Nephron progenitor cell (in vitro differentiated cells): ENCODE measurements around the gene FUT7.
A peak's percentile ranks its signal among the peaks of the same experiment; 100 is the strongest.

Experiments used
- DNase-seq: peaks from one replicate; pipeline ENCODE4 v3.0.0; 2021
- H3K27ac Mint-ChIP-seq: 2 replicates; pipeline ENCODE4 v1.8.0; 2021; ENCODE audit warnings: mild to moderate bottlenecking, moderate library complexity, mixed read lengths
- H3K27me3 Mint-ChIP-seq: 2 replicates; pipeline ENCODE4 v1.8.0; 2021; ENCODE audit warnings: mild to moderate bottlenecking, low read depth, mixed read lengths; ENCODE audit not compliant: poor library complexity
- H3K36me3 Mint-ChIP-seq: 2 replicates; pipeline ENCODE4 v1.8.0; 2021; ENCODE audit warnings: low read depth, mixed read lengths
- H3K4me1 Mint-ChIP-seq: 2 replicates; pipeline ENCODE4 v1.8.0; 2021; ENCODE audit warnings: mixed read lengths
- H3K4me3 Mint-ChIP-seq: 2 replicates; pipeline ENCODE4 v1.8.0; 2021; ENCODE audit warnings: mild to moderate bottlenecking, moderate library complexity, mixed read lengths
- H3K9me3 Mint-ChIP-seq: 2 replicates; pipeline ENCODE4 v1.8.0; 2021; ENCODE audit warnings: mild to moderate bottlenecking, moderate library complexity, mixed read lengths
- CTCF ChIP-seq: fragments of 200-600 bp; sonication (generic); IDR thresholded peaks from 2 replicates; pipeline ENCODE4 v1.5.0; 2021; ENCODE audit warnings: antibody characterized with exemption

Gene FUT7

GRCh38 chr9:137067860-137068538 is 36.1 kb upstream of the FUT7 start:
- no peak overlapping the region for H3K27ac Mint-ChIP-seq
- peak; percentile 69 for TF ChIP-seq CTCF
- peak overlapping the region; percentile 68 for H3K4me3 Mint-ChIP-seq
- DNase-seq = peak; percentile 82
- H3K36me3 Mint-ChIP-seq = no peaks in the 10 kb centered on the region
- H3K4me1 Mint-ChIP-seq = peaks cover 14% of the 10 kb centered on the region
- H3K27me3 Mint-ChIP-seq = peaks cover 15% of the 10 kb centered on the region
- H3K9me3 Mint-ChIP-seq = no peaks in the 10 kb centered on the region

- H3K36me3 Mint-ChIP-seq = no peaks in the 10 kb centered on the region
- no peaks in the 10 kb centered on the region for H3K9me3 Mint-ChIP-seq
- H3K27me3 Mint-ChIP-seq = peaks cover 21% of the 10 kb centered on the region
- no peak overlapping the region for H3K27ac Mint-ChIP-seq
- no peak for TF ChIP-seq CTCF
- H3K4me3 Mint-ChIP-seq = no peak overlapping the region
- peak; percentile 1 for DNase-seq
- H3K4me1 Mint-ChIP-seq = peaks cover 10% of the 10 kb centered on the region
Observed at GRCh38 chr9:137066096-137066861, 34.4 kb upstream of the FUT7 start.

- peaks cover 30% of the 10 kb centered on the region for H3K27me3 Mint-ChIP-seq
- H3K4me3 Mint-ChIP-seq = no peak overlapping the region
- H3K9me3 Mint-ChIP-seq = no peaks in the 10 kb centered on the region
- H3K4me1 Mint-ChIP-seq = peaks cover 4% of the 10 kb centered on the region
- H3K27ac Mint-ChIP-seq = no peak overlapping the region
- no peak for TF ChIP-seq CTCF
- H3K36me3 Mint-ChIP-seq = no peaks in the 10 kb centered on the region
- peak; percentile 5 for DNase-seq
Observed at GRCh38 chr9:137065336-137065967, 33.6 kb upstream of the FUT7 start.

- no peak for TF ChIP-seq CTCF
- Mint-ChIP-seq H3K4me1 (peaks cover 4% of the 10 kb centered on the region), H3K4me3 (no peak overlapping the region), H3K27me3 (peaks cover 34% of the 10 kb centered on the region), H3K36me3 (no peaks in the 10 kb centered on the region), H3K9me3 (no peaks in the 10 kb centered on the region), H3K27ac (no peak overlapping the region)
- DNase-seq = no peak
Observed at GRCh38 chr9:137064880-137065164, 32.9 kb upstream of the FUT7 start.

- Mint-ChIP-seq H3K4me3 (no peak overlapping the region), H3K9me3 (no peaks in the 10 kb centered on the region), H3K4me1 (peaks cover 4% of the 10 kb centered on the region), H3K27me3 (peaks cover 37% of the 10 kb centered on the region), H3K27ac (no peak overlapping the region), H3K36me3 (no peaks in the 10 kb centered on the region)
- DNase-seq = peak; percentile 86
- peak; percentile 96 for TF ChIP-seq CTCF
Observed at GRCh38 chr9:137064027-137064879, 32.4 kb upstream of the FUT7 start.
